ENCODE results near the gene TUFT1. TPM values are rescaled to one million over a fixed set of nuclear protein-coding genes. Genes with fewer than 3 reads are reported as not detected.
A peak's percentile ranks its signal among the peaks of the same experiment; 100 is the strongest.

The TUFT1 gene
- total and polyA plus RNA-seq, 8 donors, result 7.1 to 16.1 (median 11.0) TPM

DNA sequence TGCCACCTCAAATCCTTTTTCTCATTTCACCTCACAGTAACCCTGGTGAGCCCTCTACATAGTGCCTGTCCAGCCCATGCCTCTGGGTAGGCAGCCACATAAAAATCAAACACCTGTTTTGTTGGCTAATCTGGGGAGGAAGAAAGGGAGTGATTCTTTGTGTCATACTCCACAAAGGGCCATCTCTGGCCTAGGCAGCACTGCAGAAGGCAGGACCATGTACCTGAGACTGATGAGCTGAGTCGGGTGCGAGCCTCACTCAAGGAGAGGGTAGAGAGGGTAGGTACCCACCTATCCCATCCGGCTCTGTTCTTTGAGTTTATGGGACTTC is 7.8 kb downstream of the TUFT1 start:
- H3K9me3 ChIP-seq, result no peaks in the 10 kb centered on the region
- intact Hi-C loops (cut with DNase I), result no loop called here

DNA sequence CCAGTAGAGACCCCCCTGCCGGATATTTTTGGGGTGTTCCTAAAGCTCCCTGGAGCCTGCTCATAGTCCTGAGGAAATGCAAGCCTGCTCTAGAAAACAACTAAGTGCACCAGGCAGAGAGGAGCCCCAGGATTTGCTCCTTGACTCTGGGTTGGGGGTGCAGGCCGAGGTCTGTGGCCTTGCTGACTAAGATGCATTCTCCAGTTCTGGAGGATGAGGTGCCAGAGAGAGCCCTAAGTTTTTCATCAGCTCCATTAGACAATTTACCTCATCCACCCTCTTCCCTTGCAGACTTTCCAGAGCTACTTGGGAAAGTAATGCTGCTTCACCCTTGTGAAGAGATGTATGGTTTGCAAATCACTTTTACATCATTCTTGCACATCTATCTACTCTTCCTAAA is 9.1 kb downstream of the TUFT1 start:
- ATAC-seq (no peak), FAIRE-seq (no peak), DNase-seq (no peak)
- intact Hi-C loops (cut with DNase I), result no loop called here
- no peaks in the 10 kb centered on the region for H3K27me3 ChIP-seq
- 78 to 82% methylated on average over 2 of the region's 2 CpGs for WGBS, 2 donors
- H3K27ac ChIP-seq, result no peak overlapping the region
- H3K36me3 ChIP-seq, result no peaks in the 10 kb centered on the region
- TF ChIP-seq, protein P1, sequence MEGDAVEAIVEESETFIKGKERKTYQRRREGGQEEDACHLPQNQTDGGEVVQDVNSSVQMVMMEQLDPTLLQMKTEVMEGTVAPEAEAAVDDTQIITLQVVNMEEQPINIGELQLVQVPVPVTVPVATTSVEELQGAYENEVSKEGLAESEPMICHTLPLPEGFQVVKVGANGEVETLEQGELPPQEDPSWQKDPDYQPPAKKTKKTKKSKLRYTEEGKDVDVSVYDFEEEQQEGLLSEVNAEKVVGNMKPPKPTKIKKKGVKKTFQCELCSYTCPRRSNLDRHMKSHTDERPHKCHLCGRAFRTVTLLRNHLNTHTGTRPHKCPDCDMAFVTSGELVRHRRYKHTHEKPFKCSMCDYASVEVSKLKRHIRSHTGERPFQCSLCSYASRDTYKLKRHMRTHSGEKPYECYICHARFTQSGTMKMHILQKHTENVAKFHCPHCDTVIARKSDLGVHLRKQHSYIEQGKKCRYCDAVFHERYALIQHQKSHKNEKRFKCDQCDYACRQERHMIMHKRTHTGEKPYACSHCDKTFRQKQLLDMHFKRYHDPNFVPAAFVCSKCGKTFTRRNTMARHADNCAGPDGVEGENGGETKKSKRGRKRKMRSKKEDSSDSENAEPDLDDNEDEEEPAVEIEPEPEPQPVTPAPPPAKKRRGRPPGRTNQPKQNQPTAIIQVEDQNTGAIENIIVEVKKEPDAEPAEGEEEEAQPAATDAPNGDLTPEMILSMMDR (IDR thresholded peaks at IDR 0.05), result no peak
- H3K9me3 ChIP-seq, result no peaks in the 10 kb centered on the region
- H3K4me3 ChIP-seq, result no peak overlapping the region
- peaks cover 0 to 22% (median 5%) of the 10 kb centered on the region in 3 donors for H3K4me1 ChIP-seq

More for the DNA sequence above, 7.8 kb downstream of the TUFT1 start:
- no peaks in the 10 kb centered on the region for H3K27me3 ChIP-seq
- 97% methylated on average over 3 of the region's 3 CpGs for WGBS, 2 donors
- peaks cover 0 to 24% (median 5%) of the 10 kb centered on the region in 3 donors for H3K4me1 ChIP-seq
- TF ChIP-seq, protein P1 (IDR thresholded peaks at IDR 0.05), result no peak
- FAIRE-seq (no peak), DNase-seq (no peak), ATAC-seq (no peak)
- H3K36me3 ChIP-seq, result no peaks in the 10 kb centered on the region
- no peak overlapping the region for H3K4me3 ChIP-seq
- H3K27ac ChIP-seq, result peak overlapping the region in 3 of 4 donors; percentile 29 to 67 (median 65)

DNA sequence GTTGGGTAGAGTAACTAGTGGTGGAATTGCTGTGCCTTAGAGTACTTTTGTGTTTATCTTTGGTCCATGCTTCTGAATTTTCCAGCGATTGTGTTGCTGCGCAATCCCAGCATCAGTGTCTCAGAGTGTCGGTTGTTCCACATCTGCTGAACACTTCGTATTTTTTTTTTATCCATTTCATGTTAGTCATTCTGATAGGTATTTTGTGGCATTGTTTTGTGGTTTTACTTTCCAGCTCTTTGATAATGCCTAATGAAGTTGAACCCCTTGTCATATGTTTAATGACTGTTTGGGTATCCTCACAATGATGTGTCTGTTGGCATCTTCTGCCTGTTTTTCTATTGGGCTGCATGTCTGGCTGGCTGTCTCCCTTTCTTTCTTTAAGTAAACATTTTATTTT is 13.6 kb downstream of the TUFT1 start:
- Histone ChIP-seq H3K4me1 (peaks cover 0 to 9% (median 4%) of the 10 kb centered on the region in 3 donors), H3K9me3 (no peaks in the 10 kb centered on the region), H3K4me3 (no peak overlapping the region), H3K36me3 (no peaks in the 10 kb centered on the region), H3K27me3 (no peaks in the 10 kb centered on the region), H3K27ac (no peak overlapping the region)
- ATAC-seq (no peak), FAIRE-seq (no peak), DNase-seq (no peak)
- intact Hi-C loops (cut with DNase I), result no loop called here
- 86 to 93% methylated on average over 4 of the region's 4 CpGs for WGBS, 2 donors
- TF ChIP-seq, protein P1 (IDR thresholded peaks at IDR 0.05), result no peak

DNA sequence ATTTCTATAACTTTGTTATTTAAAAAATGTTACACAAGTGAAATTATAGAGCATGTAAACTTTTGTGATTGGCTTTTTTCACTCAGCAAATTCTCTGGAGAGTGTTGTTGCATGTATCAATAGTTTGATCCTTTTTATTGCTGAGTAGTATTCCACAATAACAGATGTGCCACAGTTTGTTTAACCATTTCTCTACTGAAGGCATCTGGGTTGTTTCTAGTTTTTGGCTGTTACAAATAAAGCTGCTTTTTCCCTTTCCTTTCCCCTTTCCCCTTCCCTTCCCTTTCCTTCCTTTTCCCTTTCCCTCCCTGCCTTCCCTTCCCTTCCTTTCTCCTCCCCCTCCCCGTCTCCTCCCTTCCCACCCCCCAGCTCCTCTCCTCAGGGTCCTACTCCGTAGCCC is 15.9 kb downstream of the TUFT1 start:
- TF ChIP-seq, protein P1 (IDR thresholded peaks at IDR 0.05), result no peak
- FAIRE-seq (no peak), ATAC-seq (no peak), DNase-seq (no peak)
- Histone ChIP-seq H3K4me1 (no peaks in the 10 kb centered on the region), H3K9me3 (no peaks in the 10 kb centered on the region), H3K4me3 (no peak overlapping the region), H3K27ac (no peak overlapping the region), H3K36me3 (no peaks in the 10 kb centered on the region), H3K27me3 (no peaks in the 10 kb centered on the region)
- 94 to 96% methylated on average over 2 of the region's 2 CpGs for WGBS, 2 donors
- intact Hi-C loops (cut with DNase I), result no loop called here

DNA sequence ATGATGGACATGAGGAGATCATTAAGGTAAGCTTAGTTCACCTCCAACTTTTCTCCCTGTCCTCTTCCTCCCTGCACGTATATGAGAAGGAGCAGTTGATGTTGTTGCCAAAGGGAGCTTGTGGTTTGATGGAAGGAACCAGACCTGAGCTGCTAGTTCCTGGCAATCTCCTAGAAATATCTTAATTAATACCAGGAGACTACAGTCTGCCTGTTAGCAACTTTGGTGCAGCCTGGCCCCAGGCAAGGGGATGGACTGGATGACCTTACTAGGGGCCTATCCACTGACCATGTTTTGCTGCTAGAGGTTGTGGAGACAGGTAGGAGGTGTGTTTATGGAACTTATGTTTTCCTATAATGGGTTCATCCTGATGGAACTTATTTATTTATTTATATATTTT is 22.6 kb downstream of the TUFT1 start:
- H3K4me3 ChIP-seq, result no peak overlapping the region

More for the DNA sequence above, 22.6 kb downstream of the TUFT1 start:
- WGBS, 2 donors, result 81 to 92% methylated on average over 1 of the region's 1 CpG
- Histone ChIP-seq H3K9me3 (no peaks in the 10 kb centered on the region), H3K36me3 (peaks cover 3 to 38% (median 19%) of the 10 kb centered on the region in 3 donors), H3K4me1 (no peaks in the 10 kb centered on the region), H3K27me3 (no peaks in the 10 kb centered on the region), H3K27ac (no peak overlapping the region)
- no peak for DNase-seq
- no peak for FAIRE-seq
- ATAC-seq, result no peak
- intact Hi-C loops (cut with DNase I), result no loop called here
- TF ChIP-seq, protein P1 (IDR thresholded peaks at IDR 0.05), result no peak

All from pancreas (tissue), 10 donors.